ENCODE measurements around the gene MRC2. TPM values are rescaled to one million over a fixed set of nuclear protein-coding genes. Genes with fewer than 3 reads are reported as not detected.
"Not testable (repeated sequence)": the region's sequence is repeated elsewhere in the genome, so short reads cannot be mapped to it uniquely, and the experiment has no call there.

Gene MRC2
- total RNA-seq, 2 donors from 2014 or later: 5.1 to 12.4 TPM

GRCh38 chr17:62690168-62690897, 62.9 kb downstream of the MRC2 start:
- ATAC-seq: no peak
- intact Hi-C loops (cut with DNase I, micrococcal nuclease): no loop called here

DNA sequence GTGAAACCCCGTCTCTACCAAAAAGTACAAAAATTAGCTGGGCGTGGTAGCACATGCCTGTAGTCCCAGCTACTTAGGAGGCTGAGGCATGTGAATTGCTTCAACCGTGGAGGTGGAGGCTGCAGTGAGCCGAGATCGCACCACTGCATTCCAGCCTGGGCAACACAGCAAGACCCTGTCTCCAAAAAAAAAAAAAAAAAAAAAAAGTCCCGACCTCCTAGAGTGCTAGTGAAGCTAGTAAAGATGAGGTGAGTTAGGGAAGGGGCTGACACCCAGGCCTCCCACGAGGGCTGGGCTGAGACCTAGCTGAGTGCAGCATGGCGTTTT, 64.1 kb downstream of the MRC2 start:
- ATAC-seq; intact Hi-C loops (cut with DNase I, micrococcal nuclease); DNase-seq: not testable (repeated sequence)

More at GRCh38 chr17:62690168-62690897, 62.9 kb downstream of the MRC2 start:
- DNase-seq: no peak

- ATAC-seq (no peak), DNase-seq (no peak)
- intact Hi-C loops (cut with DNase I, micrococcal nuclease): no loop called here
Measured at GRCh38 chr17:62692159-62692651, 64.7 kb downstream of the MRC2 start.

DNA sequence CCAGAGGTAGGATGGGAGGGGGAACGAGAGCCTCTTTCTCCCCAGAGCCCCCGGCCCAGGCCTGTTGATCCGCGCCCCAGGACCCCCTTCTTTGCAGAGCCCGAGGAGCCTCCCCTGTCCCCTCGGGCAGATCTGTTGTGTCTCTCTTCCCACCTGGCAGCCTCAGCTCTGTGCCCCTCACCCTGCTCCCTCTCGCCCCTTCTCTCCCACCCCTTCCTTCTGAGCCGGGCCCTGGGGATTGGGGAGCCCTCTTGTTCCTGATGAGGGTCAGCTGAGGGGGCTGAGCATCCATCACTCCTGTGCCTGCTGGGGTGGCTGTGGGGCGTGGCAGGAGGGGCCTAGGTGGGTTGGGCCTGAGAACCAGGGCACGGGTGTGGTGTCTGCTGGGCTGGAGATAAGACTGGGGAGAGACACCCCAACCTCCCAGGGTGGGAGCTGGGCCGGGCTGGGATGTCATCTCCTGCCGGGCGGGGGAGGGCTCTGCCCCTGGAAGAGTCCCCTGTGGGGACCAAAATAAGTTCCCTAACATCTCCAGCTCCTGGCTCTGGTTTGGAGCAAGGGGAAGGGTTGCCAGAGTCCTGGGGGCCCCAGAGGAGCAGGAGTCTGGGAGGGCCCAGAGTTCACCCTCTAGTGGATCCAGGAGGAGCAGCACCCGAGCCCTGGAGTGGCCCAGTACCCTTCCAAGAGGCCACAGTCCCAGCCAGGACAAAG, 65.4 kb downstream of the MRC2 start:
- no peak for ATAC-seq
- no peak for DNase-seq
- intact Hi-C loops (cut with DNase I, micrococcal nuclease): no loop called here

GRCh38 chr17:62693616-62694409, 66.3 kb downstream of the MRC2 start:
- DNase-seq: no peak
- intact Hi-C loops (cut with DNase I, micrococcal nuclease): no loop called here
- no peak for ATAC-seq

GRCh38 chr17:62695093-62695738, 67.7 kb downstream of the MRC2 start:
- ATAC-seq; DNase-seq; intact Hi-C loops (cut with DNase I, micrococcal nuclease): not testable (repeated sequence)

- DNase-seq (no peak), ATAC-seq (no peak)
- intact Hi-C loops (cut with DNase I, micrococcal nuclease): no loop called here
Measured at GRCh38 chr17:62696256-62696655, 68.8 kb downstream of the MRC2 start.

- ATAC-seq: no peak
- intact Hi-C loops (cut with DNase I, micrococcal nuclease): no loop called here
Measured at GRCh38 chr17:62696726-62697490, 69.4 kb downstream of the MRC2 start.

GRCh38 chr17:62698459-62698858, 71.0 kb downstream of the MRC2 start:
- DNase-seq; intact Hi-C loops (cut with DNase I, micrococcal nuclease): not testable (repeated sequence)

More at GRCh38 chr17:62696726-62697490, 69.4 kb downstream of the MRC2 start:
- no peak for DNase-seq

DNA sequence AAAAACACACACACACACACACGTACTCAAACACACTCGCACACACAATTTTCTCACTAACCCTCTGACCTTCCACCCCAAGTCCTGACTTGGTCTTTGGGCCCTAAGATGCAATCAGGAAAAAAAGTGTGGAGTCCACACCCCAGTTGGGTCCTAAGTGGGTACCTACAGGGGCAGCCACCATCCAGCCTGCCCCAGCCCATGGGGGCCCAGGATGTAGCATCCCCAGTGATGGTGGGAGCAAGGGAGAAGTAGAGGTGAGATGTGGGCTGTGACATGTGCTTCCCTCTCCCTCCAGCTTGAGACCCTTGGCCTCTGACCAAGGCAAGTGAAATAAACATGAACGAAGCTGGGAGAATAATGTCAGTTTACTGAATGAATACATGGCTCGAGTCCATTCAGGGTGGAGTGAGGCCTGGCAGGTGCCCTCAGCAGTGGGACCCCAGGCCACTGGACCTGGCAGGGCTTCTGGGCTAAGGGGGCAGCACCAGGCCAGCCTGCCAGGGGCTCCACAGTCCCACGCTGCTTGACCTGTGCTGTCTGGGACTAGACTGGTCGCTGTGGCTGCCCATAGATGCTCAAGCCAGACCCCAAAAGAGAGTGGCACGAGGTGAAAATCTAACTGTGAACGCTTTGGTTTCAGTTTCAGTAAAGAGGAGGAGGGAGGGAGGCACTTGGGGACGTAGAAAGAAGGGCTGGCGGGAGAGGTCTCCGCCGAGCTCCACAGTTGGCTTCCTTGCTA, 73.7 kb downstream of the MRC2 start:
- DNase-seq: no peak

More at GRCh38 chr17:62698459-62698858, 71.0 kb downstream of the MRC2 start:
- ATAC-seq: not testable (repeated sequence)

GRCh38 chr17:62701706-62702085, 74.2 kb downstream of the MRC2 start:
- no peak for DNase-seq
- ATAC-seq: no peak
- intact Hi-C loops (cut with DNase I, micrococcal nuclease): loop anchor here (10.0 kb wide), 2 partner anchors 263 to 703 kb away; partner anchors contain the start of gene TANC2 (in 2 of the 2)

More for the DNA sequence above, 73.7 kb downstream of the MRC2 start:
- intact Hi-C loops (cut with DNase I, micrococcal nuclease): loop anchor here (10.0 kb wide), 2 partner anchors 264 to 704 kb away; partner anchors contain the start of gene TANC2 (in 2 of the 2)
- no peak for ATAC-seq

DNA sequence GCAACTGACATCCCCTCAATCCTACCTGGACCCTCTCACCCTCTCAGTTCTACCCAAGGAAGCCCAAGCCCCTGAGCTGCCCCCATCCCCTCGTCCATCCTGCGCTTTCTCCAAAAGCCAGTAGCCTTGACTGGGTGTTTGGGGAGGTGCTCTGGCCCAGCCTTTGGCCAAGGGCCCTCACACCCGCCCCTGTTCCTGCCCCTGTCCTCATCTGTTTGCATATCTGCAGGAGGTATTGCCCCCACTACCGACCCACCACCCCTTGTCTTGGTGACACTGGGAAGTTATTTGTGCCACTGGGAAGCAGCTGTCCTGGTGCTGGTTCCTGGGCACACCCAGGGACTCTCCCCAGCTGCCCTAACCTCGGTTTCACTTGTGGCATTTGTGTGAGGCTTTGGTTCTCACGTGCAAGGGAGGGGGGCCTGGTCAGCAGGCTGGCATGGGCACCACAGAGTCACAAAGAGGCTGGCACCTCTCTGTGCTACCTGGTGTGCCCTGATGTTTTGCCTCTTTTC, 75.3 kb downstream of the MRC2 start:
- DNase-seq (no peak), ATAC-seq (no peak)
- intact Hi-C loops (cut with DNase I, micrococcal nuclease): loop anchor here (10.0 kb wide), 2 partner anchors 262 to 702 kb away; partner anchors contain the start of gene TANC2 (in 2 of the 2)

GRCh38 chr17:62703261-62703775, 75.8 kb downstream of the MRC2 start:
- DNase-seq (peak in 1 of 2 donors; percentile 25), ATAC-seq (peak; percentile 26)
- intact Hi-C loops (cut with DNase I, micrococcal nuclease): loop anchor here (10.0 kb wide), 2 partner anchors 261 to 701 kb away; partner anchors contain the start of gene TANC2 (in 2 of the 2)

- ATAC-seq (peak; percentile 93), DNase-seq (peak; percentile 48 to 81)
- intact Hi-C loops (cut with DNase I, micrococcal nuclease): loop anchor here (10.0 kb wide), 2 partner anchors 261 to 701 kb away; partner anchors contain the start of gene TANC2 (in 2 of the 2)
Measured at GRCh38 chr17:62703776-62704380, 76.4 kb downstream of the MRC2 start.

- ATAC-seq (peak; percentile 58), DNase-seq (peak; percentile 53)
- intact Hi-C loops (cut with DNase I, micrococcal nuclease): loop anchor here (10.0 kb wide), 2 partner anchors 260 to 700 kb away; partner anchors contain the start of gene TANC2 (in 2 of the 2)
Measured at GRCh38 chr17:62704381-62704971, 77.0 kb downstream of the MRC2 start.

Measured in left colon (tissue), 2 donors.